Measurements from ENCODE around the gene UNC79.

UNC79 gene

DNA sequence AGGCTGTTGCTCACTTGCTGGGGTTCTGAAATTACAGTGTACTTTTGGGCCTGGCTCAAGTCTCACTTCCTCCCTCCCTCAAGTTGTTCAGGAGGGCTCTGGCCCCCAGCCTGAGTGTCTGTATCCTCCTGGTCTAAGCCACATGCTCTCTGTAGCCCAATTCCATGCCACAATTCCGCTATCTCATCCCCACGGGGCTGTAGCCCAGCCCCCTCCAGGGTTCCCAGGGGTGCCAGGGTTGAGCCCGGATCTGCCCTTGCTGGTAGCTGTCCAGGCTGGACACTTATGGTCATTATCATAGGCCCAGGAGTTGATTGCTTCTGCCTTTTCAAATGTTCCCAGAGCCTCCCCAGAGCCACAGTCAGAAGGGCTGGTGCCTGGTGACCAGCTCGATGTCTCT, 292.3 kb downstream of the UNC79 start:
- in situ Hi-C loops (cut with MboI; ENCODE audit: low sequenced_read_pairs) = no loop called here

- in situ Hi-C loops (cut with MboI; ENCODE audit: low sequenced_read_pairs) = no loop called here
Observed at GRCh38 chr14:93725002-93725582, 294.4 kb downstream of the UNC79 start.

DNA sequence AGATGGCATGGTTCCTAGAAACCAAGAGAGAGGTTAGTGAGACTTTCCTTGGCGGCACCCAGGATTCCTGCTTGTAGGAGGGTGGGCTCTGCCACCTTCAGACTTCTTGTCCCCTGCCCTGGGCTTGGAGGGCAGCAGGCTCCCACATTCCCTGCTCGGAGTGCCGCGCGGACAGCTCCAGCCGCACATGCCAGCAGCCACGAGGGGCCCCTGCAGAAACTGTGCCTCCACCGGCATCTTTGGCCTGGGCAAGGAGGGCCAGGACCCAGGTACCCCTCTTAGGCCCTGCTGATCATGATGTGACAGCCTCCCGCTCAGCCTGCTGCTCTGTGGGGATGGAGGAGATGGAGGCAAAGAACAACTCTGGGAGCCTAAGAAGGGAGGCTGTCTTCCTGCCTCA, 295.3 kb downstream of the UNC79 start:
- in situ Hi-C loops (cut with MboI; ENCODE audit: low sequenced_read_pairs) = no loop called here

DNA sequence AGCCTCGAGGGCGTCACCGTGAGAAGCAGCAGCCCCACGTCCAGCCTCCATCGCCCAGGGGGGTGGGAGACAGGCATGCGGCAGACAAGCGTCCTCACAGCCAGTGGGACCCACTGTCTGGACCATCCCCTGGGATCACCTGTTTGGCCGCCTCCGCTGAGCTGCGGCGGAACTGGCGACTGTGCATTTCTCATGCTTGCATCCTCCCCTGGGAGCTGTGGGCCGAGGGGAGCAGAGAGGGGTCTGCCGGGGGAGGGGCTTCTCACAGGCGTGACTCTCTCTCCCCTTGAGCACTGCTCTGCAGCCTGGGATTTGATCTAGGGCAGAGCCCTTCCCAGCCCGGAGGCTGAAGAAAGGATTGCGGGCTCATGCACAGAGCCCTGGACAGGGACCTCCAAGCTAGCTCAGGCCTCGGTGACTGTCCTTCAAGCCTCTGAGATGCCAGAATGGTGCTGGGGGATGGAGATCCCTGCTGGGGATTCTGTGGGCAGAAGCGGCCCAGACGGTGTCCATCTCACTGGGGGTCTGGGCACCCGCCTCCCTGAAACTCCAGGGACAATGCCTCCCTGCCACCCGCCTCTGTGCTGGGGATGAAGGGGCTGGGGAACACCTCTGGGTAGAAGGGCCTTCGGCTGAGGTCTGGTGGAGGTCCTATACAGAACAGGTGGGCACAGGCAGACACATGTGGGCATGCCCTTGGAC, 296.5 kb downstream of the UNC79 start:
- in situ Hi-C loops (cut with MboI; ENCODE audit: low sequenced_read_pairs) = no loop called here

GRCh38 chr14:93727917-93728650, 297.3 kb downstream of the UNC79 start:
- in situ Hi-C loops (cut with MboI; ENCODE audit: low sequenced_read_pairs) = no loop called here

- in situ Hi-C loops (cut with MboI; ENCODE audit: low sequenced_read_pairs) = no loop called here
Observed at GRCh38 chr14:93728651-93729016, 297.9 kb downstream of the UNC79 start.

DNA sequence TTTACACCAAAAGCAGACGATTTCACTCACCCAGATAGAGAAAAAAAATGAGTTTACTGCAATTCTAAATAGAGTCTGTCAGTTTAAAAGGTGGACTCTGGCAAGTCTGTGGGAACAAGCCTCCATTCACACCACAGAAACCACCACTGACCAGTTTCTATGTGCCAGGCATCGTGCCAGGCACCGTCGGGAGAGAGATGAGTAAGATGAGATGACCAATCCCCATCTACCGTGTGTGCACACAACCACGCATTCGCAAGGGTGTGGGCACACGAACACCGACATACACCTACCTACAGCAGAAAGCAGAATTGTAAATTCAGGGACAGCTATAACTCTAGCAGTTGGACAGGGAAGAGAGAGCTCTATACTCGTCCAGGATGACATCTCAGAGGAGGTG, 299.3 kb downstream of the UNC79 start:
- in situ Hi-C loops (cut with MboI; ENCODE audit: low sequenced_read_pairs) = no loop called here

DNA sequence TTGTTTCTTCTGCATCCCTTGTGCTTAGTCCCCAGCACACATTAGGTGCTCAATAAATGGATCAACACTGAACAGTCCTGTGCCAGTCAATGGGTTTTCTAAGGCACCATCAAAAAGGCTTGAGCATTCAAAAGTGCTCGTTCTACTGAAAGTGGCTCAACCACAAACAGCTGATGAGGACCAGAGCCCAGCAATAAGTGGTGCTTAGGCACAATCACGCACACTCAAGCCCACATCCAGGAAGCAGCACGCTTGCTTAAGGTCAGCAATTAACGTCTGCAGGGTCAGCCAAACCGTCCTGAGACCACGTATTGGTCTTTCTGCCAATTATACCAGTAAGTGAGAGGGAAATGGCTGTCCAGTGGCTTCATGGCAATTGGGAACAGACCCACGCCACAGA, 301.0 kb downstream of the UNC79 start:
- in situ Hi-C loops (cut with MboI; ENCODE audit: low sequenced_read_pairs) = no loop called here

- in situ Hi-C loops (cut with MboI; ENCODE audit: low sequenced_read_pairs) = no loop called here
Observed at GRCh38 chr14:93732524-93732923, 301.8 kb downstream of the UNC79 start.

DNA sequence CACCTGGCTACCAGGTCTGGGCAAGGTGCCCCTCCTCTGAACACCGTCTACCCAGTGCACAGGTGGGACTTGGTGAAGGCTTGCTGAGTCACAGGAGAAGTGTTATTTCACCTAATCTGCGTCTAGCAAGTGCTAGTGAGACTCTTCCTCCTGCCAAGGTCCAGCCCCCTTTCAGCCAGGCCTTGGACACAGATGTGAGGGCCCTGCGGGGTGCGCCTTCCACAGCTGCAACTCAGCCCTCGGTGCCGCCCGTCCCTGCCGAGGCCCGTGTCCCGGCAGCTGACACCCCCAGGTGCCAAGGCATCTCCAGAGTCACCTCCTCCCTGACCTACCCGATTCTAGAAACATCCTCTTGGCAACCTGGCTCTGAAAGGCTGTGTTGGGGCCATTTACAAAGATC, 302.5 kb downstream of the UNC79 start:
- in situ Hi-C loops (cut with MboI; ENCODE audit: low sequenced_read_pairs) = no loop called here

- in situ Hi-C loops (cut with MboI; ENCODE audit: low sequenced_read_pairs) = no loop called here
Observed at GRCh38 chr14:93733631-93734030, 302.9 kb downstream of the UNC79 start.

GRCh38 chr14:93734086-93734822, 303.5 kb downstream of the UNC79 start:
- in situ Hi-C loops (cut with MboI; ENCODE audit: low sequenced_read_pairs) = no loop called here

DNA sequence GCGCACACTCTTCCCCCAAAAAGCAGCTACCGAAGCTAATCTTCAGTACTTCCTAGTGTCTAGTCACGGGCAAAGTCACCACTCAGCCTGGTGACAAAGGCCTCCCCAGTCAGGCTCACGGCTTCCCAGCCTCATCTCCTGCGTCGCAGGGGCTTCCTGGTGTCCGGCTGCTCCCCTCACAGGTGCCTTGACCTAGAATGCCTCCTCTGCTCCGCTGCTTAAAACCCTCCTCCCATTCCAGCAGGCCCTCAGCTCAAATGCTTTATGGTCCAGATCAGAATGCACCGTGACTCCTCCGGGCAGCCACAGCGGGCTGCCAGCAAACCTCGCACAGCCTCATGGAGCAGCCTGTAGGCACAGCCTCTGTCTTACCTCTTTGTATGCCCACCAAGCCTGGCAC, 304.5 kb downstream of the UNC79 start:
- in situ Hi-C loops (cut with MboI; ENCODE audit: low sequenced_read_pairs) = no loop called here

DNA sequence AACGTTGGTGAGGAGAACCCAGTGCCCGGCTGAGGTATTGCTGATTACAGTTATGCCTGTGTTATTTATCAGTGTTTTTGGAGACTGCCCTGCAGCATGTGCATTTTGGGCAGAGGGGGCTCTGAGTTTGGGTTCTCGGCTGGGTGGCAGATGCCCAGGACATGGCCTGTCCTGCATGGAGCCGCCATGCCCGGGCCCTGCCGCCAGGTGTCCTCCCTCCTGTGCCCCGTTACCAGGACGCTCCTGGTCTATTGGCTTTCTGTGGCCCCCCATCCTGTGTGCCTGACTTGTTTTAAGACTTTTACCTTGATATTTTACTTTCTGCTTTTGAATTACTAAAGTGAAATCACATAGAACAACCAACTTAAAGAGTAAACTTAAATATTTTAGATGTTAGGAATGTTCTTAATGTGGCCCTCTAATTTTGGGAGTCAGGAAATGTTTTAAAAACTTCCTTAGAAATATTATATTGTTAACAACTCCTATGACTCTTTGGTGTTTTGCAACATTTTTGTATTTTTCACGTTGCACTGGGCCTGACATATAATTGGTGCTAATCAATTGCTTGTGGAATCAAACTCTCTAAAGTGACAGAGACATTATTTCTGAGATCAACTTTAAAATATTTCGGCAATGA, 305.8 kb downstream of the UNC79 start:
- in situ Hi-C loops (cut with MboI; ENCODE audit: low sequenced_read_pairs) = no loop called here

DNA sequence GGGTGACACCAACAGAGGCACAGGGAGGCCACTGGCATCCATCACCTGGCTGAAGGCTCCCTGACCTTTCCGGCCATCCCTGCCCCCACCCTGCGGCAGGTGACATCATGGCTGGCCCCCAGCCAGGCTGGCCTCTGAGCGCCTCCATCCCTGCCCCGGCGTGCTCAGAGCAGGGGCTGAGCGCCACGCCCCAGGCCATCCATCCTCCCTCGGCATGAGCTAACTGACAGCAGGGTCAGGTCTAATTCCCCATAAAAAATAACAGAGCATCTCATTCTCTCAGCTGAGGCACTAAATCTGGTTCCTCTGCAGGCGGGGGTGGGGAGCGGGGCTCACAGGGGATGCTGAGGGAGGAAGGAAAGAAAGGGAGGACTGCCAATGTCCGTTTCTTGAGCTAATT, 306.9 kb downstream of the UNC79 start:
- in situ Hi-C loops (cut with MboI; ENCODE audit: low sequenced_read_pairs) = no loop called here

DNA sequence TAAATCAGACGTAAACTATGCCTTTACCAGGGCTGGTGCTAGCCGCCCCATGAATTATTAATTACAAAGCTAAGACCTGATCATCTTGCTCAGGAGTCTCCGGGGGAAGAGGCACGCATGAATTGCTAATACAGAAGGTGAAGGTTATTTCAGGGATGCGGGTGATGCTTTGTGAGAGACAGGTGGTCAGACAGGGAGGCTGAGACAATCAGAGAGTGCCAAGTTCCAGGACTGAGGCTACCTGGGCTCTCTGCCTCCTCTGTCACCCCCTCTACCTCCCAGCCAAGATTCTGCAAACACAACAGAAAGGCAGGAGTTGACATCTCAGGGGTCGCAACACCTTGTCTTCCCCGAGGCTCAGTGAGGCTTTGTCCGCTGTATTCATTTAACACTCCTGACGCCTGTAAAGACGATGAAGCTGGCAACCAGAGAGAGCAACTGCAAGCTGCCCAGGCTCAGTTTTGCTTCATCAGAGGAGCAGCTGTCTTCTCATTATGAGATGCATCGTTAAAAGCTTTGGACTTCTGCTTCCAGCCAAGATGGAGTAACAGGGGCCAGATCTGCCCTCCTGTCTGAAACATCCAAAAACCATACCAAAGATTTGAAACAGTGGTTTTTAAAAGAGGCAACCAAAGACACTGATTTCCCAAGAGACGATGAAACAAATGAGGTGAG, 311.0 kb downstream of the UNC79 start:
- in situ Hi-C loops (cut with MboI; ENCODE audit: low sequenced_read_pairs) = no loop called here

GRCh38 chr14:93742761-93743160, 312.0 kb downstream of the UNC79 start:
- in situ Hi-C loops (cut with MboI; ENCODE audit: low sequenced_read_pairs) = no loop called here

DNA sequence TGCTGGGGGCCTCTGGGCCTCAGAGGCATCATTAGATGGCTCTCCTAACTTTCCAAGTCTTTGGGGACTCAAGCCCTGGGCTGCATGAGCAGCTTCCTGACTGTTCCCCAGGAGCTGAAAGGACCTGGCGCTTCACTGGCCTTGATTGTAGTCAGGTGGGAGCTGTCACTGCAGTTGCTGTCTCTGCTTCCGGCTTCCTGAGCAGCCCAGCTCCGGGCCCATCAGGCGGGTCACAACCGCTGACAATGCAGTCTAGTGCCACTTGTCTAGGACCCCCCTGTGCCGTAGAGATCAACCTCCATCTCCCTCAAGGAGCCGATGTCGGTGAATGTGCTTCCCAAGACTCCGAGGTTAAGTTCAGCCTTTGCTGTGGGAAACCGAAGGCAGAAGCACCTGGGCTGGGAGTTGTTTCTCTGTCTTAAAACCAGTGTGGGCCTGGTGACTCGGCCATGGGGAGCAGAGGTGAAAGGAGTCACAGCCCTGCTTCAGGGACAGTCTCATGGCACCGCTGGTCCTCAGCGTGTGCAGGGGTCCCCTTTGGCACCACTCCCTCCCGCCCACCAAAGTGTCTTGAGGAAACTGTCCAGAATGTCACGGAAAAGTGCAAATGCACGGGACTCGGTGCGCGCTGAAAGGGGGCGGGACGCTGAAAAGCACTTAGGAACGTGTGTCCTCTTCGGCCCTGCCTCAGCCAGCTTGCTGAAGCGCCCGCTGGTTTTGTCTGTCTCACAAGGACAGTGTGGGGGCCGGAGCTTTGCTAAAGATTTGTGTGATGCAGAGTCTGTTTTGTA, 312.7 kb downstream of the UNC79 start:
- in situ Hi-C loops (cut with MboI; ENCODE audit: low sequenced_read_pairs) = no loop called here

DNA sequence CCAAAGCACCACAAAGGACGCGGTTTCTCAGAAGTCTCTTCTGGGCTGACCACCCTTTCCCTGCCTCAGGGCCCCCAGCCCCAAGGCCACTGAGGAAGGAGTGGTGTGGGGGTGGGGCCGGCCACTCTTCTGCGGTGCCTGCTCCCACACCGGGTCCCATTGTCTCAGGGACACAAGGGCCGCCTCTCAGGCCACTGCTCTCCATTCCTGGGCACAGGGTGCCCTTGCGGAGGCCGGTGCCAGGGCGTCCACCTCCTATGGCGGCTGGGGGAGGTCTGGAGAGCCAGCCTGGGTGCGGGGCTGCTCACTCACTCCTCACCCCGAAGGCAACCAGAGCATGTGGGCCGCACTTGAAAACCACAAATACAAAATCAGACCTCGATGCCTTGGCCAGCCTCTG, 313.4 kb downstream of the UNC79 start:
- in situ Hi-C loops (cut with MboI; ENCODE audit: low sequenced_read_pairs) = no loop called here

GRCh38 chr14:93744876-93745275, 314.1 kb downstream of the UNC79 start:
- in situ Hi-C loops (cut with MboI; ENCODE audit: low sequenced_read_pairs) = no loop called here

All from HL-60/S4 treated with retinoic acid at 250 ng/mL for 4 days and 3 days (cell line).